Measurements from ENCODE around the gene SYT1.

The SYT1 gene

DNA sequence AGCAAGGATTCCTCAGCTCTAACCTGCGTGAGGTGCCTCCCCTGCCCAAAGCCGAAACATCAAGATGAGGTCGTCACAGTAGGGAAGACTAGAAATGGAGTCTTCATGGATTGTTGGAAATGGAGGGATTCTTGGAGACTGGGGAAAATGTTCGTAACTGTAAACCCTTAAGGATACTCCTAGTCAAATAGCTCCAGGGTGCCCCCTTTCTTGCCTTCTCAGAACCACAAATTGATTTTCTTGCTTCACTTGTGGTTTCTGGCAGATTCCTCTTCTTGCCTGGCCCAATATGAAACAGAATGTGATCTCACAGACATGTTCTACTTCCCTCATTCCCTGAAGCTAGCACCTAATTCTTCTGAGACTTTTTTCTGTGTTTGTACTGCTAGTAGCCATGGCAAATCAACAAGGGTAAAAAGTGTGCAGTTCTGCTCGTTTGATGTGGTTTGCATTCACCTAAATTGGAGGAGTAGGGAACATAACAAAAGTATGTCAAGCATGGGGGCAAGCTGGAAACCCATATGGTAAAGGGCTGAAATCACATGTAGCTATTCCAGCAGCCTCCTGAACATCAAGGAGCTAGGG, 494.2 kb downstream of the SYT1 start:
- ATAC-seq = no peak
- TF ChIP-seq CREB5 (CRISPR knock-in tag; IDR thresholded peaks at IDR 0.05; ENCODE audit: low read depth) (no peak), CSDC2 (CRISPR knock-in tag; IDR thresholded peaks at IDR 0.05) (no peak)

DNA sequence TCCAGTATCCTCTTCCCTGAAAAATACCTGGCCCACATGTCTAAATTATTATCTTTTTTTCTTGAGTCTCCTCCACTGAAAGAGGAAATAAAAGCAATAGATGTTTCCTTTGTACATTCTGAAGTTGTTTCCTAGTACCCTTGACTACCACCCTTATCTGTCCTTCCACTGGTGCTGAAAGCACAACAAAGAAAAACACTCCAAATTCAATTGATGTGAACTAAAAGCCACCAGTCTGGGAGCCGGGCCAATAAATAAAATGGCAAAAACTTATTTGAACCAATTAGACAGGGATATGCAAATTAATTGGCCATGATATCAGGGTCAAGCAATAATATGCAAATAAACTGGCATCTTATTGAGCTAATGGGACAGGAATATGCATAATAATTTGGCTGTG, 495.7 kb downstream of the SYT1 start:
- TF ChIP-seq OSR1 (CRISPR knock-in tag; IDR thresholded peaks at IDR 0.05) (no peak), ISL1 (CRISPR knock-in tag; IDR thresholded peaks at IDR 0.05) (peak; percentile 68), ZFP30 (CRISPR knock-in tag; IDR thresholded peaks at IDR 0.05) (no peak), PATZ1 (CRISPR knock-in tag; IDR thresholded peaks at IDR 0.05; ENCODE audit: borderline replicate concordance) (no peak)
- TF ChIP-seq, protein P1, sequence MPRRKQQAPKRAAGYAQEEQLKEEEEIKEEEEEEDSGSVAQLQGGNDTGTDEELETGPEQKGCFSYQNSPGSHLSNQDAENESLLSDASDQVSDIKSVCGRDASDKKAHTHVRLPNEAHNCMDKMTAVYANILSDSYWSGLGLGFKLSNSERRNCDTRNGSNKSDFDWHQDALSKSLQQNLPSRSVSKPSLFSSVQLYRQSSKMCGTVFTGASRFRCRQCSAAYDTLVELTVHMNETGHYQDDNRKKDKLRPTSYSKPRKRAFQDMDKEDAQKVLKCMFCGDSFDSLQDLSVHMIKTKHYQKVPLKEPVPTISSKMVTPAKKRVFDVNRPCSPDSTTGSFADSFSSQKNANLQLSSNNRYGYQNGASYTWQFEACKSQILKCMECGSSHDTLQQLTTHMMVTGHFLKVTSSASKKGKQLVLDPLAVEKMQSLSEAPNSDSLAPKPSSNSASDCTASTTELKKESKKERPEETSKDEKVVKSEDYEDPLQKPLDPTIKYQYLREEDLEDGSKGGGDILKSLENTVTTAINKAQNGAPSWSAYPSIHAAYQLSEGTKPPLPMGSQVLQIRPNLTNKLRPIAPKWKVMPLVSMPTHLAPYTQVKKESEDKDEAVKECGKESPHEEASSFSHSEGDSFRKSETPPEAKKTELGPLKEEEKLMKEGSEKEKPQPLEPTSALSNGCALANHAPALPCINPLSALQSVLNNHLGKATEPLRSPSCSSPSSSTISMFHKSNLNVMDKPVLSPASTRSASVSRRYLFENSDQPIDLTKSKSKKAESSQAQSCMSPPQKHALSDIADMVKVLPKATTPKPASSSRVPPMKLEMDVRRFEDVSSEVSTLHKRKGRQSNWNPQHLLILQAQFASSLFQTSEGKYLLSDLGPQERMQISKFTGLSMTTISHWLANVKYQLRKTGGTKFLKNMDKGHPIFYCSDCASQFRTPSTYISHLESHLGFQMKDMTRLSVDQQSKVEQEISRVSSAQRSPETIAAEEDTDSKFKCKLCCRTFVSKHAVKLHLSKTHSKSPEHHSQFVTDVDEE (CRISPR knock-in tag; IDR thresholded peaks at IDR 0.05) = no peak
- no peak for ATAC-seq

DNA sequence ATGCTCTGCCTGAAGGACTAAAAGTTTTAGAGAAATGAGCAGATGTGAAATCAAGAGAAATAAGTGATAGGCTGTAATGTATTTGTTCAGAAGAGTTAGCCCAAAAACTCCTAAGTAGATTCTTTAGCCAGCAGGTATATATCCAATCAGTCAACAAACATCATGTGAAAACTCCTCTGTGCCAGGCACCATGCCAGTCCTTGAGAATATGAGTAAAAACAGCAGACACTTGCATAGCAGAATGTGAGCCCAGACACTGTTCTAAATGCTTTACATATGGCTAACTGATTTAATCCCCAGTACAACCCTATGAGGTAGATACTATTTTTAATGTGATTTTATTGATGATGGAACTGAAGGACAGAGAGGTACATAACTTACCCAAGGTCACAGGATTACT, 496.4 kb downstream of the SYT1 start:
- TF ChIP-seq ISL1 (CRISPR knock-in tag; IDR thresholded peaks at IDR 0.05) = peak; percentile 42; the same call in 1 of the 2 replicates
- TF ChIP-seq ESRRG (CRISPR knock-in tag; IDR thresholded peaks at IDR 0.05) = no peak

GRCh38 chr12:79364197-79364596, 499.6 kb downstream of the SYT1 start:
- TF ChIP-seq, protein P2, sequence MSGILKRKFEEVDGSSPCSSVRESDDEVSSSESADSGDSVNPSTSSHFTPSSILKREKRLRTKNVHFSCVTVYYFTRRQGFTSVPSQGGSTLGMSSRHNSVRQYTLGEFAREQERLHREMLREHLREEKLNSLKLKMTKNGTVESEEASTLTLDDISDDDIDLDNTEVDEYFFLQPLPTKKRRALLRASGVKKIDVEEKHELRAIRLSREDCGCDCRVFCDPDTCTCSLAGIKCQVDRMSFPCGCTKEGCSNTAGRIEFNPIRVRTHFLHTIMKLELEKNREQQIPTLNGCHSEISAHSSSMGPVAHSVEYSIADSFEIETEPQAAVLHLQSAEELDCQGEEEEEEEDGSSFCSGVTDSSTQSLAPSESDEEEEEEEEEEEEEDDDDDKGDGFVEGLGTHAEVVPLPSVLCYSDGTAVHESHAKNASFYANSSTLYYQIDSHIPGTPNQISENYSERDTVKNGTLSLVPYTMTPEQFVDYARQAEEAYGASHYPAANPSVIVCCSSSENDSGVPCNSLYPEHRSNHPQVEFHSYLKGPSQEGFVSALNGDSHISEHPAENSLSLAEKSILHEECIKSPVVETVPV (CRISPR knock-in tag; IDR thresholded peaks at IDR 0.05) = no peak
- no peak for TF ChIP-seq ZC3H10 (CRISPR knock-in tag; IDR thresholded peaks at IDR 0.05)
- no peak for TF ChIP-seq POU6F1 (CRISPR knock-in tag; IDR thresholded peaks at IDR 0.05; ENCODE audit: borderline replicate concordance, low read depth)
- no peak for TF ChIP-seq ZFP30 (CRISPR knock-in tag; IDR thresholded peaks at IDR 0.05)
- TF ChIP-seq OSR1 (CRISPR knock-in tag; IDR thresholded peaks at IDR 0.05) = no peak
- no peak for TF ChIP-seq TOX (CRISPR knock-in tag; IDR thresholded peaks at IDR 0.05; ENCODE audit: borderline replicate concordance)
- no peak for TF ChIP-seq ZFP3 (CRISPR knock-in tag; IDR thresholded peaks at IDR 0.05)
- no peak for TF ChIP-seq CREB5 (CRISPR knock-in tag; IDR thresholded peaks at IDR 0.05; ENCODE audit: low read depth)
- no peak for TF ChIP-seq ESRRG (CRISPR knock-in tag; IDR thresholded peaks at IDR 0.05)
- TF ChIP-seq GLIS3 (CRISPR knock-in tag; IDR thresholded peaks at IDR 0.05) = no peak
- TF ChIP-seq, protein P1 (CRISPR knock-in tag; IDR thresholded peaks at IDR 0.05) = no peak
- TF ChIP-seq ISL1 (CRISPR knock-in tag; IDR thresholded peaks at IDR 0.05) = no peak
- TF ChIP-seq RARB (CRISPR knock-in tag; IDR thresholded peaks at IDR 0.05) = no peak
- no peak for TF ChIP-seq CSDC2 (CRISPR knock-in tag; IDR thresholded peaks at IDR 0.05)
- no peak for TF ChIP-seq TCF4 (CRISPR knock-in tag; IDR thresholded peaks at IDR 0.05; ENCODE audit: borderline replicate concordance)
- no peak for ATAC-seq

More for the DNA sequence above, 496.4 kb downstream of the SYT1 start:
- ATAC-seq = peak; percentile 59; the same call in 1 of the 3 replicates

All from SK-N-SH treated with all-trans-retinoic acid at 6 μM for 48 hours (cell line).